ENCODE data around the gene AMN. TPM values are rescaled to one million over a fixed set of nuclear protein-coding genes. Genes with fewer than 3 reads are reported as not detected.

Gene AMN
- polyA plus RNA-seq, 1 donor from 2014 or later: 0.15 TPM

GRCh38 chr14:102937331-102938175 is 15.1 kb downstream of the AMN start:
- no peaks in the 10 kb centered on the region for H3K36me3 ChIP-seq (ENCODE audit: insufficient read depth, low read length)
- H2AFZ ChIP-seq (ENCODE audit: low read depth, low read length): no peak overlapping the region
- TF ChIP-seq REST (IDR thresholded peaks at IDR 0.05; ENCODE audit: borderline replicate concordance): no peak
- TF ChIP-seq SMC3 (conservative IDR thresholded peaks at IDR 0.05; ENCODE audit: poor library complexity): no peak
- TF ChIP-seq, protein P1, sequence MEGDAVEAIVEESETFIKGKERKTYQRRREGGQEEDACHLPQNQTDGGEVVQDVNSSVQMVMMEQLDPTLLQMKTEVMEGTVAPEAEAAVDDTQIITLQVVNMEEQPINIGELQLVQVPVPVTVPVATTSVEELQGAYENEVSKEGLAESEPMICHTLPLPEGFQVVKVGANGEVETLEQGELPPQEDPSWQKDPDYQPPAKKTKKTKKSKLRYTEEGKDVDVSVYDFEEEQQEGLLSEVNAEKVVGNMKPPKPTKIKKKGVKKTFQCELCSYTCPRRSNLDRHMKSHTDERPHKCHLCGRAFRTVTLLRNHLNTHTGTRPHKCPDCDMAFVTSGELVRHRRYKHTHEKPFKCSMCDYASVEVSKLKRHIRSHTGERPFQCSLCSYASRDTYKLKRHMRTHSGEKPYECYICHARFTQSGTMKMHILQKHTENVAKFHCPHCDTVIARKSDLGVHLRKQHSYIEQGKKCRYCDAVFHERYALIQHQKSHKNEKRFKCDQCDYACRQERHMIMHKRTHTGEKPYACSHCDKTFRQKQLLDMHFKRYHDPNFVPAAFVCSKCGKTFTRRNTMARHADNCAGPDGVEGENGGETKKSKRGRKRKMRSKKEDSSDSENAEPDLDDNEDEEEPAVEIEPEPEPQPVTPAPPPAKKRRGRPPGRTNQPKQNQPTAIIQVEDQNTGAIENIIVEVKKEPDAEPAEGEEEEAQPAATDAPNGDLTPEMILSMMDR (IDR thresholded peaks at IDR 0.05; ENCODE audit: poor library complexity, severe bottlenecking): no peak
- no peak for TF ChIP-seq EP300 (conservative IDR thresholded peaks at IDR 0.05; ENCODE audit: poor library complexity, severe bottlenecking)
- no peak for TF ChIP-seq MXI1 (conservative IDR thresholded peaks at IDR 0.05; ENCODE audit: poor library complexity, severe bottlenecking)
- TF ChIP-seq POLR2AphosphoS5 (IDR thresholded peaks at IDR 0.05): no peak
- no peak for TF ChIP-seq EZH2 (IDR thresholded peaks at IDR 0.05; ENCODE audit: borderline replicate concordance, insufficient read depth, low read length, poor library complexity, severe bottlenecking)
- TF ChIP-seq RAD21 (conservative IDR thresholded peaks at IDR 0.05): no peak
- TF ChIP-seq TAF1 (IDR thresholded peaks at IDR 0.05; ENCODE audit: low read depth): no peak
- H3K4me2 ChIP-seq (ENCODE audit: low read length): no peak overlapping the region
- H4K20me1 ChIP-seq (ENCODE audit: insufficient read depth): no peaks in the 10 kb centered on the region
- H3K9ac ChIP-seq (ENCODE audit: low read length): no peak overlapping the region
- H3K27ac ChIP-seq (ENCODE audit: low read length): no peak overlapping the region
- H3F3A ChIP-seq (ENCODE audit: insufficient read depth, low read length, poor library complexity, severe bottlenecking): no peaks in the 10 kb centered on the region
- H3K4me3 ChIP-seq (ENCODE audit: low read length): no peak overlapping the region
- H3K27me3 ChIP-seq (ENCODE audit: insufficient read depth, low read depth, low read length): no peaks in the 10 kb centered on the region
- H3K9me3 ChIP-seq (ENCODE audit: low read length): no peaks in the 10 kb centered on the region
- H3K79me2 ChIP-seq (replicated peaks; ENCODE audit: insufficient read depth, low read length): no peaks in the 10 kb centered on the region
- H3K9me2 ChIP-seq (ENCODE audit: insufficient read depth, low read length): no peaks in the 10 kb centered on the region

- Histone ChIP-seq H3K36me3 (ENCODE audit: insufficient read depth, low read length) (no peaks in the 10 kb centered on the region), H3K9me3 (ENCODE audit: low read length) (no peaks in the 10 kb centered on the region), H3K4me3 (ENCODE audit: low read length) (no peak overlapping the region), H3K4me2 (ENCODE audit: low read length) (no peak overlapping the region), H2AFZ (ENCODE audit: low read depth, low read length) (no peak overlapping the region), H3K79me2 (replicated peaks; ENCODE audit: insufficient read depth, low read length) (no peaks in the 10 kb centered on the region), H3F3A (ENCODE audit: insufficient read depth, low read length, poor library complexity, severe bottlenecking) (no peaks in the 10 kb centered on the region), H4K20me1 (ENCODE audit: insufficient read depth) (no peaks in the 10 kb centered on the region), H3K9me2 (ENCODE audit: insufficient read depth, low read length) (no peaks in the 10 kb centered on the region), H3K9ac (ENCODE audit: low read length) (no peak overlapping the region), H3K27ac (ENCODE audit: low read length) (no peak overlapping the region), H3K27me3 (ENCODE audit: insufficient read depth, low read depth, low read length) (no peaks in the 10 kb centered on the region)
- TF ChIP-seq REST (IDR thresholded peaks at IDR 0.05; ENCODE audit: borderline replicate concordance) (no peak), MXI1 (conservative IDR thresholded peaks at IDR 0.05; ENCODE audit: poor library complexity, severe bottlenecking) (no peak), EZH2 (IDR thresholded peaks at IDR 0.05; ENCODE audit: borderline replicate concordance, insufficient read depth, low read length, poor library complexity, severe bottlenecking) (no peak)
Measured at GRCh38 chr14:102938191-102938590, 15.7 kb downstream of the AMN start.
